Activated T-helper 1 cell treated with anti-CD3 and anti-CD28 coated beads, Interleukin-2, amount 50 U/mL, for 16 hours (primary cell): ENCODE results near the gene DUXA.

Experiments
- DNase-seq, 2 donors: peaks; one replicate each; pipeline ENCODE4 v3.0.0-alpha.2; 2020; ENCODE audit warnings: low read depth in 1 of 2, low spot score in 1 of 2

The DUXA gene

GRCh38 chr19:57106722-57107235 is 60.5 kb downstream of the DUXA start:
- no peak for DNase-seq

GRCh38 chr19:57105976-57106721 is 61.1 kb downstream of the DUXA start:
- DNase-seq: no peak
